ENCODE results near the gene GCH1. TPM values are rescaled to one million over a fixed set of nuclear protein-coding genes. Genes with fewer than 3 reads are reported as not detected.
"Not testable (repeated sequence)": the region's sequence is repeated elsewhere in the genome, so short reads cannot be mapped to it uniquely, and the experiment has no call there.

GCH1 gene
- total RNA-seq, 1 donor from 2014 or later, result 1.7 TPM

GRCh38 chr14:54931101-54931500 lies 28.5 kb upstream of the GCH1 start:
- Histone ChIP-seq H3K4me3 (no peak overlapping the region), H3K36me3 (no peaks in the 10 kb centered on the region), H3K27me3 (ENCODE audit: low read depth) (no peaks in the 10 kb centered on the region), H3K9me3 (replicated peaks) (no peaks in the 10 kb centered on the region), H3K4me1 (no peaks in the 10 kb centered on the region), H3K27ac (replicated peaks) (no peak overlapping the region)
- TF ChIP-seq, protein P1, sequence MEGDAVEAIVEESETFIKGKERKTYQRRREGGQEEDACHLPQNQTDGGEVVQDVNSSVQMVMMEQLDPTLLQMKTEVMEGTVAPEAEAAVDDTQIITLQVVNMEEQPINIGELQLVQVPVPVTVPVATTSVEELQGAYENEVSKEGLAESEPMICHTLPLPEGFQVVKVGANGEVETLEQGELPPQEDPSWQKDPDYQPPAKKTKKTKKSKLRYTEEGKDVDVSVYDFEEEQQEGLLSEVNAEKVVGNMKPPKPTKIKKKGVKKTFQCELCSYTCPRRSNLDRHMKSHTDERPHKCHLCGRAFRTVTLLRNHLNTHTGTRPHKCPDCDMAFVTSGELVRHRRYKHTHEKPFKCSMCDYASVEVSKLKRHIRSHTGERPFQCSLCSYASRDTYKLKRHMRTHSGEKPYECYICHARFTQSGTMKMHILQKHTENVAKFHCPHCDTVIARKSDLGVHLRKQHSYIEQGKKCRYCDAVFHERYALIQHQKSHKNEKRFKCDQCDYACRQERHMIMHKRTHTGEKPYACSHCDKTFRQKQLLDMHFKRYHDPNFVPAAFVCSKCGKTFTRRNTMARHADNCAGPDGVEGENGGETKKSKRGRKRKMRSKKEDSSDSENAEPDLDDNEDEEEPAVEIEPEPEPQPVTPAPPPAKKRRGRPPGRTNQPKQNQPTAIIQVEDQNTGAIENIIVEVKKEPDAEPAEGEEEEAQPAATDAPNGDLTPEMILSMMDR (IDR thresholded peaks at IDR 0.05; ENCODE audit: borderline replicate concordance), result no peak
- intact Hi-C loops (cut with micrococcal nuclease), result no loop called here
- no peak for DNase-seq

DNA sequence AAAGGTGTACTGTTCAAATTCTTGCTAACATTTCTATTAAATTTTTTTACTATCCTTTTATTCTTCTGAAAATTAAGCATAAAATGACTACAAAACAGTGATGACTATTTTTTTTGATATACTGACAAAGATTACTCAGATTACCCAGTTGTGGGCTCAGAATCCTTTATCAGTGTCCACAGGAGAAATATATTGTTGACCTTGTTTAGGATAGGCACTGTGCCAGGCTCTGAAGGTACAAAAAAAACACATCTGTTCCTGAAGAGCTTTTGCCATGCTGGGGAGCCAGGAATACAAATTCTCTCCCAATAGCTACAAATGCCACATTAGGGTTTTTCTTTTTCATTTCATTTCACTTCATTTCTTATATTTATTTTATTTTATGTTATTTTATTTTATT lies 26.9 kb upstream of the GCH1 start:
- no peaks in the 10 kb centered on the region for H3K4me1 ChIP-seq
- H3K27me3 ChIP-seq (ENCODE audit: low read depth), result no peaks in the 10 kb centered on the region
- H3K4me3 ChIP-seq, result no peak overlapping the region
- H3K27ac ChIP-seq (replicated peaks), result no peak overlapping the region
- TF ChIP-seq, protein P1 (IDR thresholded peaks at IDR 0.05; ENCODE audit: borderline replicate concordance), result no peak
- no peaks in the 10 kb centered on the region for H3K36me3 ChIP-seq
- no peaks in the 10 kb centered on the region for H3K9me3 ChIP-seq (replicated peaks)
- no peak for DNase-seq
- intact Hi-C loops (cut with micrococcal nuclease), result no loop called here

DNA sequence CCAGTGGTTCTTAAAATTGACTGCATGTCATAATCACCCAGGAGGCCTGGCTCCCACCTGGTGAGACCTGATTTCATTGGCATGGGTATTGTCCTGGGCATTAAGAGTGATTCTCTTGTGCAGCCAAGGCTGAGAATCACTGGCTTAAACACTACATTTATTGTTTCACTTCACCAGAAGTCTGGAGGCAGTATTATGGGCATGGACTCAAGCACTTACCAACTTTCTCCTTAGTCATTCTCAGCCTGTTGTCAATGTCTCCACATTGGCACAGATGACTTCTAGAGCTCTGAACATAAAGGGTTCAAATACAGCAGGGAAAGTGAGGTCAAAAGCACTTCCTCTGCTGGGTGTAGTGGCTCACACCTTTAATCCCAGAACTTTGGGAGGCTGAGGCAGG lies 25.6 kb upstream of the GCH1 start:
- intact Hi-C loops (cut with micrococcal nuclease), result no loop called here
- no peak for DNase-seq
- Histone ChIP-seq H3K4me1 (no peaks in the 10 kb centered on the region), H3K27ac (replicated peaks) (no peak overlapping the region), H3K9me3 (replicated peaks) (no peaks in the 10 kb centered on the region), H3K27me3 (ENCODE audit: low read depth) (no peaks in the 10 kb centered on the region), H3K4me3 (no peak overlapping the region), H3K36me3 (no peaks in the 10 kb centered on the region)
- TF ChIP-seq, protein P1 (IDR thresholded peaks at IDR 0.05; ENCODE audit: borderline replicate concordance), result no peak

DNA sequence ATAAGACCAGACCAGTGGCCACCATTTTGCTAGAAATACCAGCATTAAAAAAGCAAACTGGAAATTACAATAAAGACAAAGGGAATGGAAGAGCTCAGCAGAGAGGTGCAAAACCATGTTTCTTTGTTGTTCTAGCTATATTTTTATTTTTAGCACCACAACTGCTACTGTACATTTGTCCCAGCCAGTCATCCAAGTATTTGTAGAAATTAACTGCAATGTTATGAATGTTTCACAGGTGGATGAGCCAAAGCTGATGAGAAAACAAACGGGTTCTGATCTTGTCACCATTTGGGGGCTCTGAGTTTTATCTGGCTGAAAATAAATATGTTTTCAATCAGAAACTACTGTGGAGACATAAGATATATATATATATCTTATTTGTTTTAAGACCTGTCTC lies 24.9 kb upstream of the GCH1 start:
- Histone ChIP-seq H3K27ac (replicated peaks) (no peak overlapping the region), H3K4me3 (no peak overlapping the region), H3K36me3 (no peaks in the 10 kb centered on the region), H3K4me1 (no peaks in the 10 kb centered on the region), H3K9me3 (replicated peaks) (no peaks in the 10 kb centered on the region), H3K27me3 (ENCODE audit: low read depth) (no peaks in the 10 kb centered on the region)
- no peak for DNase-seq
- TF ChIP-seq, protein P1 (IDR thresholded peaks at IDR 0.05; ENCODE audit: borderline replicate concordance), result no peak
- intact Hi-C loops (cut with micrococcal nuclease), result no loop called here

GRCh38 chr14:54926570-54926969 lies 23.9 kb upstream of the GCH1 start:
- H3K27me3 ChIP-seq (ENCODE audit: low read depth); DNase-seq; H3K9me3 ChIP-seq (replicated peaks); H3K36me3 ChIP-seq; H3K27ac ChIP-seq (replicated peaks); H3K4me1 ChIP-seq; intact Hi-C loops (cut with micrococcal nuclease); H3K4me3 ChIP-seq: not testable (repeated sequence)

GRCh38 chr14:54922598-54922997 lies 20.0 kb upstream of the GCH1 start:
- H3K4me3 ChIP-seq, result no peak overlapping the region
- no peaks in the 10 kb centered on the region for H3K36me3 ChIP-seq
- no peak overlapping the region for H3K27ac ChIP-seq (replicated peaks)
- no peaks in the 10 kb centered on the region for H3K9me3 ChIP-seq (replicated peaks)
- H3K27me3 ChIP-seq (ENCODE audit: low read depth), result no peaks in the 10 kb centered on the region
- TF ChIP-seq, protein P1 (IDR thresholded peaks at IDR 0.05; ENCODE audit: borderline replicate concordance), result no peak
- no peaks in the 10 kb centered on the region for H3K4me1 ChIP-seq
- intact Hi-C loops (cut with micrococcal nuclease), result no loop called here
- no peak for DNase-seq

All from left ventricle myocardium inferior (tissue), 1 donor.